K562 (cell line): Measurements from ENCODE around the gene FOXD3. TPM values are rescaled to one million over a fixed set of nuclear protein-coding genes. Genes with fewer than 3 reads are reported as not detected.
"Not testable (repeated sequence)": the region's sequence is repeated elsewhere in the genome, so short reads cannot be mapped to it uniquely, and the experiment has no call there.

ENCODE experiments used
- ATAC-seq: fragments of 200-7000 bp; cut with Tn5 transposase; 3 replicates; pipeline ENCODE4 v1.9.1; 2020; ENCODE audit warnings: moderate library complexity
- BruUV-seq: library from RNA; stranded (reverse); fragments of 400-500 nt; replicated peaks from 2 replicates; lab custom pipeline; 2021; lab: Mats Ljungman, UMichigan
- CTCF ChIA-PET: fragments of 300-600 bp; formaldehyde crosslinking; extraction: SDS; loops from one replicate; lab custom pipeline; 2021; ENCODE audit warnings: low intra/inter-chr PET ratio; lab: Yijun Ruan, JAX
- POLR2A ChIA-PET: fragments of 300-600, 350-650 bp; sonication (Branson Sonifier 250); formaldehyde crosslinking; extraction: SDS; loops from one replicate; lab custom pipeline; 2021; ENCODE audit warnings: antibody characterized with exemption, inconsistent platforms; lab: Yijun Ruan, JAX
- DNase-seq, 4 experiments: peaks; one replicate each; pipeline versions ENCODE4 v3.0.0 to v3.0.0-alpha.2; 2011 to 2018; ENCODE audit warnings: low spot score in 3 of 4, mixed read lengths in 3 of 4; ENCODE audit errors: extremely low read depth in 1 of 4
- FAIRE-seq: peaks from 2 replicates; lab custom pipeline; 2011; peaks lifted over from hg19 to GRCh38; lab: Jason Lieb, UNC
- H2AFZ ChIP-seq: 2 replicates; pipeline ENCODE4 v1.6.0; 2011; ENCODE audit warnings: low read depth, low read length, control low read depth, inconsistent platforms
- H3K27ac ChIP-seq: fragments of 200-600 bp; 3 replicates; pipeline ENCODE4 v1.8.0; 2011; ENCODE audit warnings: low read depth, mild to moderate bottlenecking, control low read depth, inconsistent platforms, low read length, moderate library complexity, mixed read lengths; ENCODE audit errors: extremely low read depth
- H3K27me3 ChIP-seq, 2 experiments: fragments of 300-600 bp in 1 of 2; 2 replicates in 1 of 2; 3 replicates in 1 of 2; pipeline versions ENCODE4 v1.6.0 to v1.8.0; 2011; ENCODE audit warnings: inconsistent platforms in 2 of 2, low read length in 2 of 2, mild to moderate bottlenecking in 1 of 2, mixed read lengths in 1 of 2, moderate library complexity in 1 of 2; ENCODE audit not compliant: control insufficient read depth in 2 of 2, insufficient read depth in 2 of 2
- H3K36me3 ChIP-seq: fragments of 300-600 bp; 3 replicates; pipeline ENCODE4 v1.8.0; 2011; ENCODE audit warnings: mild to moderate bottlenecking, low read length, inconsistent platforms; ENCODE audit not compliant: control insufficient read depth, insufficient read depth
- H3K4me1 ChIP-seq, 2 experiments: fragments of 200-600 bp in 1 of 2; replicated peaks in 1 of 2; 2 replicates in 1 of 2; 3 replicates in 1 of 2; pipeline versions ENCODE4 v1.5.1 to v1.8.0; 2011; ENCODE audit warnings: inconsistent platforms in 2 of 2, low read length in 2 of 2, mild to moderate bottlenecking in 1 of 2, mixed read lengths in 1 of 2, moderate library complexity in 1 of 2; ENCODE audit not compliant: control insufficient read depth in 2 of 2, insufficient read depth in 2 of 2
- H3K4me2 ChIP-seq: 2 replicates; pipeline ENCODE4 v1.6.1; 2011; ENCODE audit warnings: low read length, control low read depth, inconsistent platforms, mixed read lengths; ENCODE audit not compliant: insufficient read depth
- H3K4me3 ChIP-seq: fragments of 200-600 bp; sonication (generic), shearing (Covaris generic); 2 replicates; pipeline ENCODE4 v1.5.1; 2016; ENCODE audit warnings: control low read depth, inconsistent platforms
- H3K79me2 ChIP-seq: fragments of 200-600 bp; 3 replicates; pipeline ENCODE4 v1.8.0; 2011; ENCODE audit warnings: low read length, inconsistent platforms; ENCODE audit not compliant: control insufficient read depth, insufficient read depth
- H3K9ac ChIP-seq, 2 experiments: 2 replicates each; pipeline versions ENCODE4 v1.6.0 to v1.6.1; 2011; ENCODE audit warnings: low read depth in 2 of 2, low read length in 2 of 2, control low read depth in 1 of 2, inconsistent platforms in 1 of 2, mild to moderate bottlenecking in 1 of 2, mixed read lengths in 1 of 2; ENCODE audit not compliant: insufficient read depth in 1 of 2
- H3K9me1 ChIP-seq: one replicate; pipeline ENCODE4 v1.6.0; 2011; ENCODE audit warnings: inconsistent platforms, mild to moderate bottlenecking, low read length, moderate library complexity; ENCODE audit not compliant: control insufficient read depth, insufficient read depth
- H3K9me3 ChIP-seq: replicated peaks from 2 replicates; pipeline ENCODE4 v1.5.1; 2011; ENCODE audit warnings: low read depth, low read length, inconsistent platforms; ENCODE audit not compliant: control insufficient read depth, insufficient read depth
- H4K20me1 ChIP-seq: replicated peaks from 2 replicates; pipeline ENCODE4 v1.6.1; 2011; ENCODE audit warnings: low read length, inconsistent platforms, mixed read lengths; ENCODE audit not compliant: control insufficient read depth, insufficient read depth
- CBX8 ChIP-seq: fragments of 200-600 bp; sonication (generic); IDR thresholded peaks from 2 replicates; pipeline ENCODE4 v1.6.1; 2012; ENCODE audit warnings: borderline replicate concordance, mixed run types, low read depth, mild to moderate bottlenecking, moderate library complexity, mixed read lengths, low read length, control low read depth, inconsistent platforms; ENCODE audit not compliant: poor library complexity, severe bottlenecking; ENCODE audit errors: extremely low read depth
- PHF8 ChIP-seq: fragments of 200-600 bp; sonication (generic); IDR thresholded peaks from 2 replicates; pipeline ENCODE4 v1.6.1; 2012; ENCODE audit warnings: mixed run types, mild to moderate bottlenecking, inconsistent platforms, low read length, moderate library complexity, borderline replicate concordance
- WGBS: fragments of 100-300 bp; shearing (Covaris generic); methylation state at CpG from one replicate; pipeline ENCODE4 v1.1.6; 2016; ENCODE audit warnings: low coverage, mixed read lengths; ENCODE audit not compliant: insufficient coverage; ENCODE audit errors: missing lambda C conversion rate; 5-methylcytosine and 5-hydroxymethylcytosine counted together
- in situ Hi-C: fragments of 300-500 bp; cut with MboI; formaldehyde crosslinking; loops from 4 replicates; pipeline ENCODE4 v1.15.0; 2018; ENCODE audit warnings: inconsistent platforms, mixed read lengths
- intact Hi-C: fragments of 100-400 bp; cut with micrococcal nuclease; formaldehyde crosslinking; loops from 2 replicates; pipeline ENCODE4 v1.14.2; 2022
- polyA plus RNA-seq, 8 experiments: library from polyadenylated mRNA; depleted of rRNA in 4 of 8; stranded (reverse) in 5 of 8; unstranded in 3 of 8; fragments of >200 nt; fragmentation: Nextera tagmentation in 2 of 8; fragmentation: Illumina TruSeq in 1 of 8; extraction: Ambion mirVana in 2 of 8; extraction: Trizol in 1 of 8; gene quantifications; 2 replicates each; pipeline versions ENCODE4 v1.2.1 to v1.2.3, GENCODE V29; 2011 to 2014; ENCODE audit warnings: inconsistent platforms in 1 of 8, missing spikeins in 1 of 8
- total RNA-seq, 7 experiments: library from RNA; depleted of rRNA in 6 of 7; stranded (reverse); fragments of >200 nt in 6 of 7; fragmentation: Illumina TruSeq in 2 of 7; extraction: Trizol in 2 of 7; gene quantifications; 2 replicates each; pipeline versions ENCODE4 v1.2.1 to v1.2.3, GENCODE V29; 2011 to 2021; ENCODE audit warnings: low replicate concordance in 1 of 7

The FOXD3 gene
- total and polyA plus RNA-seq, 9 of the 15 experiments (the other 6 are each of a cell fraction or from before 2014, with no cell fraction given) = 0.06 to 0.45 (median 0.10) TPM; not detected in 2

DNA sequence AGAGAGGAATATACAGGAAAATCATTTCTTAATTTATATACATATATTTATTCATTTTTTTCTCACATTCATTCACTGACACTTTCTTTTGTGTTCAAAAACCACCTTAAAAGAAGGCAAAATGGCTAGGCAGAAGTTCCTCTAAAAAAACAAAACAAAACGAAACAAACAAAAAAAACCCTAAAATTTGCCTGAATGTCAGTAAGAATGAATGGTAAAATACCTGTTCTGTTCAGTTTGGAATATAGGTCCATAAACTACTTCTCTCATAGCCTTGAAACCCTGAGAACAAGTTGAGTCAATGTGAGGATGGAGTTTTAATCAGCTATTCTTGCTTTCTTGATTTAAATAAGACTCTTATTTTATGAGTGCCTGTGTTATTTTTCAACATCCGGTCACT lies 30.4 kb downstream of the FOXD3 start:
- no peak for ATAC-seq
- CTCF ChIA-PET = no interaction called here
- TF ChIP-seq PHF8 (no peak), CBX8 (peak; percentile 85)
- TF ChIP-seq, all 486 proteins: peak for 1
- Histone ChIP-seq H3K9me3 (no peaks in the 10 kb centered on the region), H3K36me3 (no peaks in the 10 kb centered on the region), H4K20me1 (no peaks in the 10 kb centered on the region), H3K27ac (no peak overlapping the region), H3K9me1 (no peaks in the 10 kb centered on the region), H3K4me3 (no peak overlapping the region), H3K9ac (no peak overlapping the region), H3K4me1 (no peaks in the 10 kb centered on the region), H2AFZ (no peak overlapping the region), H3K4me2 (no peak overlapping the region), H3K27me3 (peaks cover 7 to 8% of the 10 kb centered on the region in 2 experiments; a peak in 3 of 5 replicates), H3K79me2 (no peaks in the 10 kb centered on the region)
- intact Hi-C loops (no loop called here), in situ Hi-C loops (no loop called here)
- no TSS peak for BruUV-seq
- POLR2A ChIA-PET = no interaction called here
- no peak for FAIRE-seq
- 0% methylated on average over 2 of the region's 2 CpGs for WGBS
- no peak for DNase-seq

- FAIRE-seq, POLR2A ChIA-PET, H3K4me1 ChIP-seq, CTCF ChIA-PET, H3K4me3 ChIP-seq, H3K9ac ChIP-seq, in situ Hi-C loops, H3K9me3 ChIP-seq, H3K27me3 ChIP-seq, H3K36me3 ChIP-seq, intact Hi-C loops, H4K20me1 ChIP-seq, H3K4me2 ChIP-seq, DNase-seq, BruUV-seq, H3K27ac ChIP-seq, ATAC-seq, H2AFZ ChIP-seq, H3K9me1 ChIP-seq, H3K79me2 ChIP-seq: not testable (repeated sequence)
- 0% methylated on average over 2 of the region's 2 CpGs for WGBS
Measured at GRCh38 chr1:63356234-63356633, 33.9 kb downstream of the FOXD3 start.
